ENCODE results near the gene ELMOD2.
A peak's percentile ranks its signal among the peaks of the same experiment; 100 is the strongest.

Gene ELMOD2

GRCh38 chr4:140584439-140584838, 60.5 kb downstream of the ELMOD2 start:
- DNase-seq = no peak

- peak in 1 of 2 experiments; percentile 32 for DNase-seq
Observed at GRCh38 chr4:140595065-140595464, 71.1 kb downstream of the ELMOD2 start.

GRCh38 chr4:140600408-140600807, 76.4 kb downstream of the ELMOD2 start:
- no peak for DNase-seq

- no peak for DNase-seq
Observed at GRCh38 chr4:140602714-140603113, 78.7 kb downstream of the ELMOD2 start.

- DNase-seq = no peak
Observed at GRCh38 chr4:140603286-140603685, 79.3 kb downstream of the ELMOD2 start.

All from cerebellar nuclear complex (tissue), 1 donor.